ENCODE results near the gene BSG.
A peak's percentile ranks its signal among the peaks of the same experiment; 100 is the strongest.

BSG gene

GRCh38 chr19:605061-605971 lies 32.9 kb downstream of the BSG start:
- peak; percentile 32 for DNase-seq

DNA sequence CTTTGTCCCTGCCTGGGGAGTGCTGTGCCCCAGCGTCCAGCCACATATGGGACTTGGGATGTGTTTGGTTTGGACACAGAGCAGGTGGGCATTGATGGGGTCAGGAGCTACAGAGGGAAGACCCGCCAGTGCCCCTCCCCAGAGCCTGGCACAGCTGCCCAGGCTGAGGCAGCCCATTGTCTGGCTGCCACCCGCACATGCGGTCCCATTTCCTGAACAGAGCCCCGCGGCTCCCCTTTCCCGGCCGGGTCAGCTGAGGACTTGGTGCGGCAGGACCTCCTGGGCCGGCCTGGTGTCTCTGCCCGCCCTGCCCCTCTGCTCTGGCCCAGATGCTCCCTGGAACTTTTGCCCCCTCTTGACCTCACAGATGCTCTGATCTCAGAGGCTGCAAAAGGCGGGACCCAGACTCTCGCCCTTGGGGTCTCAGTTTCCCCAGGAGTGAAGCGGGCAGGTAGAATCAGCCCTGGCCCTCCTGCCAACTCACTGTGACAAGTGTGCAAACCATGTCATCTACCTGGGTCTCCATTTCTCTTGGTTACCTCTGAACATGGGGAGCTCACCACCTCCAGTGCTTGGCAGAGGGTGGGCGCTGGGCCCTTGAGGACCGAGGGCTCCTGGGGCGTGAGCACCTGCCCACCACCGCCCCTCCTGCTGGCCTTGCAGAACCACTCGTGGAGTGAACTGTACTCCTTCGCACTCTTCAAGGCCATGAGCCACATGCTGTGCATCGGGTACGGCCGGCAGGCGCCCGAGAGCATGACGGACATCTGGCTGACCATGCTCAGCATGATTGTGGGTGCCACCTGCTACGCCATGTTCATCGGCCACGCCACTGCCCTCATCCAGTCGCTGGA lies 35.1 kb downstream of the BSG start:
- DNase-seq: no peak

DNA sequence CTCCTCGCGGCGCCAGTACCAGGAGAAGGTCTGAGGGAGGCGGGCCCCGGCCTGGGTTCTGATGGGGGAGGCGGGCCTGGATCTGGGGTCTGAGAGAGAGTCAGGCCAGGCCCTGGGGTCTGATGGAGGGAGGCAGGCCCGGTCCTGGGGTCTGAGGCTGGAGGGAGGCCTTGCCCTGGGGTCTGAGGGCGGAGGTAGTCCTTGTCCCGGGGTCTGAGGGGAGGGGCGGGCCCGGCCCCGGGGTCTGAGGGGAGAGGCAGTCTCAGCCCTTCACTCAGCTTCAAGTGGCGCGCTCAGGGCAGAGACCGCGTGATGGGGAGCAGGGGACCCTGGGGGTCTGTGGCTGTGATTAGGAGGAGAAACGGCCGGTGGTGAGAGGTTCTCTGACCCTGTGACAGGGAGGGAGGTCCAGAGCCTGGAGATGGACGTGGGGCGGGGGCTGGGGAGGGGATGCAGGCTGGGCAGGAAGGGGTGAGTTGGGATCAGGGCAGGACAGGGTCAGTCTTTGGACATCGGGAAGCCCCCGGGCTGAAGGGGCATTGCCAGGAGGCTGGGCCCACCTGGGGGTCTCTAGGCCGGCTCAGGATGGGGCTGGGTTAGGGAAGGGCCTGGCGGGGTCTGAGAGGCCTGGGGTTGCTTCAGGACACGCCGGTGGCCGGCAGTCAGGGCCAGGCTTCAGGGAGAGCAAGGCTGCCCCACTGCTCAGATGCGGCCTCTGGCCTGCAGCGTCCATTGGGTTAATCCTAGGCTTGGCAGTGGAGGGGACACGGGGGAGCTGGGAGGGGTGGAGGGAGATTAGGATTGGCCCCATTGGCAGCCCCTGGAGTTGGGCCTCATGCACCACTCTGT lies 36.0 kb downstream of the BSG start:
- no peak for DNase-seq

- peak; percentile 56 for DNase-seq
Measured at GRCh38 chr19:609004-609346, 36.6 kb downstream of the BSG start.

DNA sequence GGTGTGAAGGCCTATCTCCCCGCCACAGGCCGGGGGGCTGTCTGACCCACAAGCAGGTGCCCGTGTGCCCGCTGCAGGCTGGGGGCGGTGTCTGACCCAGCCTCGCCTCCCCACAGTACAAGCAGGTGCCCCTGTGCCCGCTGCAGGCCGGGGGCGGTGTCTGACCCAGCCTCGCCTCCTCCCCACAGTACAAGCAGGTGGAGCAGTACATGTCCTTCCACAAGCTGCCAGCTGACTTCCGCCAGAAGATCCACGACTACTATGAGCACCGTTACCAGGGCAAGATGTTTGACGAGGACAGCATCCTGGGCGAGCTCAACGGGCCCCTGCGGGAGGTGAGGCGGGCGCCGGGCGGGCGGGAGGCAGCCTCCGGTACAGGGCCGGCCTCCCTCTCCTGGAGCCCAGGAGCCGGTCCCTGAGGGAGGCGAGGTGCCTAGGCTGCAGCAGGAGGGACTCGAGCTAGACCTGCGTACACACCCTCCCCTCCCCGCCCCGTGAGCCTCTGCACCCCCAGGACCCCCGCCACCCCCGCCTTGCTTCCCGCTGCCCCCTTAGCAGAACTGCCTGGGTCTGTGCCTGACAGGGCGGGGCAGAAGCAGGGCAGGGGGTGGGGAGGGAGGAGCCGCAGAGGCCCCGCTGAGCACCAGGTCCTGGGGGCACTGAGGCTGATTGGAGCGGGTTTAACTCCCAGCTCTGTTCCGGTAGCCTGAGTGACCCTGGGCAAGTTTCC lies 37.8 kb downstream of the BSG start:
- no peak for DNase-seq

DNA sequence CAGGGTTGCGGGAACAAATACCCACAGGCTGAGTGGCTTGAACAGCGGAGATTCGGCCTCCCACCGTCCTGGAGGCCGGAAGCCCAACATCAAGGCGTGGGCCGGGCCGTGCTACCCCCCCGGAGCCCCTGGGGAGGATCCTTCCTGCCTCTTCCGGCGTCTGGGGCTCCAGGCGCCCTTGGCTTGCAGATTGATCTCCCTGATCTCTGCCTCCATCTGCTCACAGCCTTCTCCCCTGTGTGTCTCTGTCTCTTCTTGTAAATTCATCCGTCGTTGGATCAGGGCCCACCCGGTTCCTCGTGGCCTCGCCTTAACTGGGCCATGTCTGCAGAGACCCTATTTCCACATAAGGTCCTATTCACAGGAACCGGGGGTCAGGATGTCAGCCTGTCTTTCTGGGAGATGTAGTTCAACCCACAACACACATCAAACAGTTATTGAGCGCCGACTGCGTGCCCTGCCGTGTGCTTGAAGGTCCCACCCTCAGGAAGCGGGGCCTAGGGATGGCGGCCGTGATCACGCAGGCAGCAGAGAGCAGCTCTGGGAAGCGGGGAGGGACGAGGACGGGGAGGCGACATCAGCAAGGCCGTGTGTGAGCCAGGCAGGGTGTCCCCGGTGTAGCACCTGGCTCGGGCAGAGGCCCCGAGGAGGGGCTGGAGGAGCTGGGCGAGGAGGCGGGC lies 38.5 kb downstream of the BSG start:
- DNase-seq: peak; percentile 55

DNA sequence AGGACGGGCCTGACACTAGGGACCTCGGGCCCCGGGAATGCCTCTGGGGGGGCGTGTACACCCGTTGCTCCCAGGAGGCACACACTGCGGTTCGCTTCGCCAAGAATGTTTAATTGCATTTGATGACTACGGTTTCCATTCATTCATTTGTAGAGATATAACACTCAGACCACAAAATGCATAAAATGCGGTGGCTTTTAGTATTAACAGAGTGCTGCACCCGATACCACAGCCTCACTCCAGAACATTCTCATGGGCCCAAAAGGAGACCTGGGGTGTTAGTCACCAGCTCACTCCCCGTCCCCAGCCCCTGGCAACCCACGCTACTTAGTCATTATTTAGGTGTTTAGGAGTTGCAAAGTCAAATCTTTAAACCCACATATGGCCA lies 39.1 kb downstream of the BSG start:
- DNase-seq: no peak

DNA sequence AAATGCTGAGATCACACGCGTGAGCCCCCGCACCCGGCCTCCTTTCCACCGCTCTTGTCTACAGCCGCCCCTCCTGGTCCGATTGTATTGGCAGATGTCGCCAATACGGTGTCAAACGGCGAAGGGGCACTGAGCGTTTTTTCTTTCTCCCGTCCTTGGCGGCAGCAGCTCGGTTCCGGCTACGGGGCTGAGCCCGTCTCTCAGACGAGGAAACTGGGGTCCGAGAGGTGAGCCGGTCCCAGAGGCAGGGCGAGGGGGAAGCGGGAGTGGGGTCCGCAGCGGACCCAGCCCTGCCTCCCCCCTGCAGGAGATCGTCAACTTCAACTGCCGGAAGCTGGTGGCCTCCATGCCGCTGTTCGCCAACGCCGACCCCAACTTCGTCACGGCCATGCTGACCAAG lies 40.5 kb downstream of the BSG start:
- no peak for DNase-seq

- DNase-seq: no peak
Measured at GRCh38 chr19:613732-614567, 41.6 kb downstream of the BSG start.

GRCh38 chr19:615619-616018 lies 43.2 kb downstream of the BSG start:
- peak; percentile 21 for DNase-seq

DNA sequence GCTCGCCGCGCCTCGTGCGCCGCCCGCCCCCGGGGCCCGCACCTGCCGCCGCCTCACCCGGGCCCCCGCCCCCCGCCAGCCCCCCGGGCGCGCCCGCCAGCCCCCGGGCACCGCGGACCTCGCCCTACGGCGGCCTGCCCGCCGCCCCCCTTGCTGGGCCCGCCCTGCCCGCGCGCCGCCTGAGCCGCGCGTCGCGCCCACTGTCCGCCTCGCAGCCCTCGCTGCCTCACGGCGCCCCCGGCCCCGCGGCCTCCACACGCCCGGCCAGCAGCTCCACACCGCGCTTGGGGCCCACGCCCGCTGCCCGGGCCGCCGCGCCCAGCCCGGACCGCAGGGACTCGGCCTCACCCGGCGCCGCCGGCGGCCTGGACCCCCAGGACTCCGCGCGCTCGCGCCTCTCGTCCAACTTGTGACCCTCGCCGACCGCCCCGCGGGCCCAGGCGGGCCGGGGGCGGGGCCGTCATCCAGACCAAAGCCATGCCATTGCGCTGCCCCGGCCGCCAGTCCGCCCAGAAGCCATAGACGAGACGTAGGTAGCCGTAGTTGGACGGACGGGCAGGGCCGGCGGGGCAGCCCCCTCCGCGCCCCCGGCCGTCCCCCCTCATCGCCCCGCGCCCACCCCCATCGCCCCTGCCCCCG lies 43.8 kb downstream of the BSG start:
- no peak for DNase-seq

- DNase-seq: no peak
Measured at GRCh38 chr19:616747-617526, 44.5 kb downstream of the BSG start.

DNA sequence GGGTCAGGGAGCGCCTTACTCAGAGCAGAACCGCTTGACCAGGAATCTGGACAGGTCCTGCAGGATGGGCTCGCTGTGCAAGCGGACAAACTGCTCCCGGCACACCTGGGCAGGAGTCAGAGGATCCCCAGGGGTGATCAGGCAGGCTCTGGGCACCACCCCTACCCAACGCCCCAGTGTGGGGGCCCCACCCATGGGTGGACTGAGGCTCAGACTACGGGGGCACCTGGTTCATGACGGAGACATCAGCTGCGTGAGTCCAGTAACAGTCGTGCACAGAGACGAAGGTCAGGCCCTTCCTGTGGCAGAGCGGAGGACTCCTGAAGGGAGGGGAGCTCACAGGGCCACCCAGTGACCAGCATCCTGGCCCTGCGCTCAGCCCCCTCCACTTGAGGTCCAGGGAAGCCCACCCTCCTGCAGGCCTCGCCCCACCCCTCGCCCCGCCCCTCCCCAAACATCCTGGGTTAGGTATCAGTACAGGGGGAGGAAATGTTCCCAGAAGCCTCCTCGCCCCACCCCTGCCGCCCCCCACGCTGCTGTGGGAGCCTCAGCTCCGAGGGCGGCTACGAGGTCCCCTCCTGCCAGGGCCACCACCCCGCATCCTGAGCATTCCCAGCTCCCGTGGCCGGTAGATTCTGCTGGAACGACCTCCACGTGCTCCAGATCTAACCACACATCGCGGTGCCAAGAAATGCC lies 45.3 kb downstream of the BSG start:
- DNase-seq: no peak

- DNase-seq: no peak
Measured at GRCh38 chr19:618247-618619, 45.8 kb downstream of the BSG start.

GRCh38 chr19:618674-619285 lies 46.4 kb downstream of the BSG start:
- no peak for DNase-seq

- DNase-seq: no peak
Measured at GRCh38 chr19:619286-620002, 47.0 kb downstream of the BSG start.

DNA sequence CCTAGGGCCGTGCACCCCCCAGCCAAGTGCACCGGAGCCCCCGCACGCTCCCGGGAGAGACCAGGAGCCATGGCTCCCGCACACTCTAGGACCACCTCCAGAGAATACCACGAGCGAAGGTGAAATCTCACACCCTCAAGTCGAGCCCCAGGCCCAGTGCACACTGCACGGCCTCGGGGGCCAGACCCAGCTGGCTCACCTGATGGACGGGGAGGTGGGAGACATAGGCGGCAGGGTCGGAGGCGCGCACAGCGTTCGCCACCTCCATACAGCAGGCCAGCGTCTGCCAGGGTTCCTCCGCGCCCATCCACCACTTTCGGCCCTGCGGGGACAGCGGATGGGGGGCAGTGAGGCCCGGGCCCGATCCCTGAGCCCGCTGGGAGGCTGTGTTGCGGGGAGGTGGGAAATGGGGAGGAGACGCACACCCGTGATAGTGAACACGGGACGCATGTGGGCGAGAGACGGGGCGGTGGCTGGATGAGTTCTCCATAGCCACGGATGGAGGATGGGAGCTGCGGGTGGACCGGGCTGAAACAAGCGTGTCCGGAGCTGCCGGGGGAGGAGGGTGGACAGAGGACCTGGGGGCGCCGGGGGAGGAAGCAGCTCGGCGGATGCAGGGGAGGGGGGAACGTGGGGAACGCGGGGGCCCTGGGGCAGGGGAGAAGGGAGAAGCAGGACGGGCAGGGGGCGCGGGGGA lies 47.9 kb downstream of the BSG start:
- no peak for DNase-seq
